ENCODE measurements around the gene SFMBT1. TPM values are rescaled to one million over a fixed set of nuclear protein-coding genes. Genes with fewer than 3 reads are reported as not detected.

SFMBT1 gene
- total RNA-seq, 1 donor from 2014 or later, result 9.8 TPM

DNA sequence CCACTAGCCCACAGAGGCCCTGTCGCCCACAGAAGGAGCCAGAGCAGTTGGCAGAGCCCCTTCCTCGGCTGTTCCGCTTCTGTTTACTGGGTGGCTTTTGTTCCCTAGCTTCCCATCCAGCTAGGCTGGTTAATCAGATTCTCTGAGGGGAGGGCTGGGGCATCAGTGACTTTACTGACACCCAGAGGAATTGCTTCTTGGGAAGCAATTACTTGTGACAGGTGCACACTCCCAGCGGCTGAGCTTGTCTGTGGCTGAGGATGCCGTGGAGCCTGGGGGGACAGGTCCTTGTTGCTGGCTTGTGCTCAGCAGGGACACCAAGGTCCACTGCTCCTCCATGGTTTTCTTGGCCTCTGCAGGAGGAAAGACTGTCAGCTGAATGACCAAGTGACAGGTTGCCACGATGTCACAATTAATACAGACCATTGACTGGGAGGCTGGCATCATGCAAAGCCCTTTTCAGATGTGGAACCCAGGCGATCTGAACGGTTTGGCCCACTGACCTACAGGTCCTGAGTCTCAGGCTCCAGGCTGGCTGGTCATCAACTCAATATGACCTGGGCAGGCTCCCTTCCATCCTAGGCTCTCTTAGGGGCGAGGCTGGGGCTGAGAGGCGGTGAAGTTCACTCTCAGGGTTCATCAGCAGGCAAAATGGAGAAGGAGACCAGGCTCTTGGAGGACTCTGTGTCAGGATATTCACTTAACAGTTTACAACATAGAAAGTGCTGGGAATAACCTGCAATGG is 31.8 kb upstream of the SFMBT1 start:
- Mint-ChIP-seq H3K27ac (no peak overlapping the region), H3K4me1 (ENCODE audit: unreplicated experiment) (peaks cover 3% of the 10 kb centered on the region), H3K9me3 (no peaks in the 10 kb centered on the region), H3K4me3 (no peak overlapping the region), H3K27me3 (no peaks in the 10 kb centered on the region), H3K36me3 (no peaks in the 10 kb centered on the region)
- no peak for DNase-seq (ENCODE audit: extremely low spot score, unreplicated experiment)
- TF ChIP-seq CTCF (conservative IDR thresholded peaks at IDR 0.05), result no peak

DNA sequence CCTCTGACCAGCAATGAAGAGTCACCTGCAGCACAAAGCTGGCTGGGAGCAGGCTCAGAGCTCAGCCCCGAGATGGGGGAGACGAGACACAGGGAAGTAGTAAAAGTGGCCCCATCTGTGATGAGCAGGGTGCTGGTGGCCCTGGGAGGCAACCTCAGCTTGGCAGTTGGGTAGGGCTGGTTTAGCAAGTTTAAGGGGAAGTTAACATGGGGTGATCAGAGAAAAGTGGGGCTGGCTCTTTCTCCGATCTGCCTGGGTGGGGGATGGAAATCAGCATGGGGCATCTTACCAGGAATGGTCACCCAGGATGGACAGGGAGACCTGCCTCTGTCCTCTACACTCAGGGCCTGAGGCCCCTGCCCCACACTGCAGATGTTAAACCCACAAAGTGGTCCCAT is 29.9 kb upstream of the SFMBT1 start:
- no peak overlapping the region for H3K4me3 Mint-ChIP-seq
- H3K36me3 Mint-ChIP-seq, result no peaks in the 10 kb centered on the region
- peaks cover 3% of the 10 kb centered on the region for H3K27me3 Mint-ChIP-seq
- peaks cover 7% of the 10 kb centered on the region for H3K4me1 Mint-ChIP-seq (ENCODE audit: unreplicated experiment)
- DNase-seq (ENCODE audit: extremely low spot score, unreplicated experiment), result no peak
- no peak overlapping the region for H3K27ac Mint-ChIP-seq
- H3K9me3 Mint-ChIP-seq, result no peaks in the 10 kb centered on the region
- no peak for TF ChIP-seq CTCF (conservative IDR thresholded peaks at IDR 0.05)

GRCh38 chr3:53074761-53075742 is 29.2 kb upstream of the SFMBT1 start:
- H3K27me3 Mint-ChIP-seq, result peaks cover 3% of the 10 kb centered on the region
- H3K9me3 Mint-ChIP-seq, result no peaks in the 10 kb centered on the region
- no peaks in the 10 kb centered on the region for H3K36me3 Mint-ChIP-seq
- no peak overlapping the region for H3K27ac Mint-ChIP-seq
- DNase-seq (ENCODE audit: extremely low spot score, unreplicated experiment), result no peak
- no peak overlapping the region for H3K4me3 Mint-ChIP-seq
- peaks cover 7% of the 10 kb centered on the region for H3K4me1 Mint-ChIP-seq (ENCODE audit: unreplicated experiment)
- no peak for TF ChIP-seq CTCF (conservative IDR thresholded peaks at IDR 0.05)

GRCh38 chr3:53074366-53074696 is 28.5 kb upstream of the SFMBT1 start:
- Mint-ChIP-seq H3K4me3 (no peak overlapping the region), H3K4me1 (ENCODE audit: unreplicated experiment) (peaks cover 7% of the 10 kb centered on the region), H3K36me3 (no peaks in the 10 kb centered on the region), H3K9me3 (no peaks in the 10 kb centered on the region), H3K27ac (no peak overlapping the region), H3K27me3 (peaks cover 7% of the 10 kb centered on the region)
- DNase-seq (ENCODE audit: extremely low spot score, unreplicated experiment), result no peak
- no peak for TF ChIP-seq CTCF (conservative IDR thresholded peaks at IDR 0.05)

DNA sequence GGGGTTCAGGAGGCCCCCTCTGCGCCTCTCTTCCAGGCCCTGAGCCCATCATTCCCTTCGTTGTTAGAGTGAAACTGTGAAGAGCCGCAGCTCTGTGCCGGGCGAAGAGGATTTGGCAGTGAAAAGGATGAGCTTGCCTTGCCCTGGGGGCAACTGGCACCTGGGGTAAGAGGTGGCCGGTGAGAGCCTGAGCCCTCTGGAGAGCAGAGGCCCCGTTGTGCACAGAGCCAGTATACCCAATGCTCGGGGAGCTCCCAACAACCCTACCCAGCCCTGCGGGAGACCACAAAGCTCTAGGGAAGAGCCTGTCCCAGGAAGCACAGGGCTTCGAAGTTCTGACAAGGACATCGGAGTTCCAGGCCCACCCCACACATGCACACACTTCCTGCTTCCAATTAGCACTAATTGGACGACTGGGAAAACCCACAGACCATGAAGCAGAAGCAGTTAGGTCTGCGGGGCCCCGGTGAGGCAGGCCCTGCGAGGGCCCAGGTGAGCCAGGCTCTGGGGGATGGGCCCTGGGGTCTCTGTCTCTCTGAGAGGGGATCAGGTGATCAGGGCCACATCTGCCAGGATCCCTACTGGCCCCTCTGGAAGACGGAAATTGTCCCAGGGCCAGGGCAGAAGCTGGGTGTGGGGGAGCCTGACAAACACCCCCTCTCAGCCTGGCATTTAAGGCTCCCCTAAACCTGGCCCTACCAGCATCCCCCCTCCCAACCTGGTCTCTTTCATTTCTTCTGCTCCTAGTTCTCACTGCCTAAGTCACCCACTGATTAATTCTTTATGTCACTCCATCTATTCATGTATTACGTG is 27.9 kb upstream of the SFMBT1 start:
- Mint-ChIP-seq H3K27me3 (peaks cover 7% of the 10 kb centered on the region), H3K36me3 (no peaks in the 10 kb centered on the region), H3K9me3 (no peaks in the 10 kb centered on the region), H3K4me3 (no peak overlapping the region), H3K4me1 (ENCODE audit: unreplicated experiment) (peaks cover 7% of the 10 kb centered on the region), H3K27ac (no peak overlapping the region)
- DNase-seq (ENCODE audit: extremely low spot score, unreplicated experiment), result no peak
- TF ChIP-seq CTCF (conservative IDR thresholded peaks at IDR 0.05), result no peak

Measured in type B pancreatic cell (in vitro differentiated cells).